HuH-7.5 (cell line): ENCODE results near the gene TKT.

Experiments
- DNase-seq: peaks from one replicate; pipeline ENCODE4 v3.0.0; 2011; ENCODE audit warnings: low spot score

Gene TKT

GRCh38 chr3:53225181-53225580, 30.6 kb downstream of the TKT start:
- no peak for DNase-seq

- no peak for DNase-seq
Measured at GRCh38 chr3:53224536-53224935, 31.3 kb downstream of the TKT start.

- no peak for DNase-seq
Measured at GRCh38 chr3:53224026-53224425, 31.8 kb downstream of the TKT start.

GRCh38 chr3:53223541-53223966, 32.3 kb downstream of the TKT start:
- no peak for DNase-seq

- DNase-seq, result no peak
Measured at GRCh38 chr3:53223025-53223424, 32.8 kb downstream of the TKT start.

- DNase-seq, result no peak
Measured at GRCh38 chr3:53222183-53222901, 33.5 kb downstream of the TKT start.

- DNase-seq, result no peak
Measured at GRCh38 chr3:53221827-53222182, 34.0 kb downstream of the TKT start.

GRCh38 chr3:53221345-53221744, 34.5 kb downstream of the TKT start:
- no peak for DNase-seq

GRCh38 chr3:53219895-53220483, 35.8 kb downstream of the TKT start:
- DNase-seq, result peak; percentile 68

GRCh38 chr3:53218131-53218530, 37.7 kb downstream of the TKT start:
- no peak for DNase-seq

GRCh38 chr3:53217175-53217574, 38.6 kb downstream of the TKT start:
- no peak for DNase-seq

GRCh38 chr3:53216723-53217122, 39.1 kb downstream of the TKT start:
- DNase-seq, result no peak

GRCh38 chr3:53215816-53216215, 40.0 kb downstream of the TKT start:
- no peak for DNase-seq

GRCh38 chr3:53213276-53213675, 42.5 kb downstream of the TKT start:
- DNase-seq, result no peak

- no peak for DNase-seq
Measured at GRCh38 chr3:53211706-53212702, 43.8 kb downstream of the TKT start.

GRCh38 chr3:53202331-53203015, 53.3 kb downstream of the TKT start:
- no peak for DNase-seq

- DNase-seq, result no peak
Measured at GRCh38 chr3:53200501-53201498, 55.0 kb downstream of the TKT start.

- DNase-seq, result no peak
Measured at GRCh38 chr3:53199834-53200233, 56.0 kb downstream of the TKT start.

GRCh38 chr3:53198996-53199395, 56.8 kb downstream of the TKT start:
- no peak for DNase-seq

- no peak for DNase-seq
Measured at GRCh38 chr3:53198256-53198977, 57.4 kb downstream of the TKT start.
